MM.1S (cell line): ENCODE results near the gene PARD3.

Experiments used
- EZH2 ChIP-seq: fragments of 300-600 bp; sonication (generic); optimal IDR thresholded peaks from 2 replicates; pipeline ENCODE3; 2017; ENCODE audit warnings: low read depth, mild to moderate bottlenecking, antibody characterized with exemption, low read length, mixed read lengths
- EZH2phosphoT487 ChIP-seq: fragments of 300-600 bp; sonication (generic); IDR thresholded peaks from 2 replicates; pipeline ENCODE4 v1.6.1; 2018; ENCODE audit warnings: antibody characterized with exemption, low read length

DNA sequence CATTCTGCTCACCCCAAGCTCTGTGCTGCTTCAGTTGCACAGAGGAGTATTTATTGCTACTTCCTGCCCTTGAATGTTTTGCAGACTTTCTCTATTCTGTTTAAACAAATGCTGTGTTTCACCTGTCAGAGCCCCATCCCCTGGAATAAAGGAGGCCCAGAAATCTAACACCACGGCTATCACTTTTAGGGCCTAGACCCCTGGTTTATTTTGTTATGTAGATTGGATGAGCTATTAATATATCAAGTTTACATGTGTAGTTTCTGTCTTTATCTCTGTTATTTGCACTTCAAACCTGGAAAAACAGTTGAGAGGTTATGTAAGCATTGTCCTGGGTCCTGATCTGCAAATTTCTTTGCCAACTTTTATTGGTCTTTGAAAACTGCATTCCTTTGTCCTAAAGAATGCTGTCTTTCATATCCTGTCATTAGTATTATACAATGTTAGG lies 630.1 kb downstream of the PARD3 start:
- TF ChIP-seq EZH2phosphoT487 (no peak), EZH2 (no peak)
